Duodenal mucosa (tissue), 2 donors: ENCODE data around the gene CCT8.
"Not testable (repeated sequence)": the region's sequence is repeated elsewhere in the genome, so short reads cannot be mapped to it uniquely, and the experiment has no call there.

Source experiments
- H3K27ac ChIP-seq: one replicate; pipeline ENCODE4 v1.7.0; 2013; ENCODE audit warnings: low read depth, low read length
- H3K27me3 ChIP-seq, 2 donors: one replicate each; pipeline ENCODE4 v1.7.0; 2013; ENCODE audit warnings: low read length in 2 of 2, control low read depth in 1 of 2; ENCODE audit not compliant: insufficient read depth in 2 of 2, control insufficient read depth in 1 of 2
- H3K36me3 ChIP-seq, 2 donors: one replicate each; pipeline ENCODE4 v1.7.0; 2013; ENCODE audit warnings: low read length in 2 of 2, control low read depth in 1 of 2; ENCODE audit not compliant: insufficient read depth in 2 of 2, control insufficient read depth in 1 of 2
- H3K4me1 ChIP-seq, 2 donors: one replicate each; pipeline ENCODE4 v1.7.0; 2013; ENCODE audit warnings: low read length in 2 of 2, control low read depth in 1 of 2; ENCODE audit not compliant: insufficient read depth in 2 of 2, control insufficient read depth in 1 of 2
- H3K4me3 ChIP-seq, 2 donors: one replicate each; pipeline ENCODE4 v1.7.0; 2013; ENCODE audit warnings: low read length in 2 of 2, low read depth in 1 of 2
- H3K9ac ChIP-seq, 2 donors: one replicate each; pipeline ENCODE4 v1.7.0; 2013; ENCODE audit warnings: low read length in 2 of 2, low read depth in 1 of 2
- H3K9me3 ChIP-seq, 2 donors: one replicate each; pipeline ENCODE4 v1.7.0; 2013; ENCODE audit warnings: low read length in 2 of 2, control low read depth in 1 of 2; ENCODE audit not compliant: control insufficient read depth in 1 of 2

The CCT8 gene

GRCh38 chr21:29024474-29025327, 48.7 kb downstream of the CCT8 start, which contains the start of gene USP16:
TSS of gene USP16 (plus strand) at chr21:29024668. CDS start at chr21:29027914, 3,246 bp downstream.
- Histone ChIP-seq H3K4me3 (peak within 1 kb of the TSS; percentile 95 to 96), H3K4me1 (peaks cover 10 to 15% of the 10 kb centered on the region in 2 donors), H3K27me3 (no peaks in the 10 kb centered on the region), H3K27ac (peak within 1 kb of the TSS; percentile 99), H3K9ac (peak within 1 kb of the TSS; percentile 89 to 98), H3K36me3 (peaks cover 0 to 4% of the 10 kb centered on the region in 2 donors), H3K9me3 (no peaks in the 10 kb centered on the region)

GRCh38 chr21:29022166-29022565, 51.3 kb downstream of the CCT8 start:
- Histone ChIP-seq H3K36me3 (no peaks in the 10 kb centered on the region), H3K4me3 (no peak overlapping the region), H3K9ac (no peak overlapping the region), H3K27me3 (no peaks in the 10 kb centered on the region), H3K9me3 (no peaks in the 10 kb centered on the region), H3K27ac (no peak overlapping the region), H3K4me1 (peaks cover 10 to 28% of the 10 kb centered on the region in 2 donors)

- Histone ChIP-seq H3K9me3 (no peaks in the 10 kb centered on the region), H3K9ac (peak overlapping the region; percentile 88 to 94), H3K4me3 (peak overlapping the region; percentile 97 to 98), H3K4me1 (peaks cover 0 to 16% of the 10 kb centered on the region in 2 donors), H3K36me3 (no peaks in the 10 kb centered on the region), H3K27me3 (no peaks in the 10 kb centered on the region), H3K27ac (peak overlapping the region; percentile 72)
These were observed 54.9 kb downstream of the CCT8 start for GRCh38 chr21:29018540-29018939.

- Histone ChIP-seq H3K27ac (no peak overlapping the region), H3K4me3 (peak overlapping the region; percentile 97 to 98), H3K9me3 (no peaks in the 10 kb centered on the region), H3K4me1 (peaks cover 0 to 16% of the 10 kb centered on the region in 2 donors), H3K36me3 (no peaks in the 10 kb centered on the region), H3K27me3 (no peaks in the 10 kb centered on the region), H3K9ac (peak overlapping the region; percentile 88 to 94)
These were observed 55.7 kb downstream of the CCT8 start for GRCh38 chr21:29017639-29018237.

- not testable (repeated sequence) for H3K4me3 ChIP-seq, H3K27ac ChIP-seq, H3K9ac ChIP-seq, H3K4me1 ChIP-seq, H3K27me3 ChIP-seq, H3K9me3 ChIP-seq
- peaks cover 6 to 21% of the 10 kb centered on the region in 2 donors for H3K36me3 ChIP-seq
These were observed 62.2 kb downstream of the CCT8 start for GRCh38 chr21:29011236-29011635.

- no peak overlapping the region for H3K9ac ChIP-seq
These were observed 65.1 kb downstream of the CCT8 start for GRCh38 chr21:29008367-29008766.

GRCh38 chr21:29007810-29008209, 65.6 kb downstream of the CCT8 start:
- H3K4me1 ChIP-seq, result peaks cover 0 to 5% of the 10 kb centered on the region in 2 donors
- H3K27ac ChIP-seq, result no peak overlapping the region
- no peak overlapping the region for H3K9ac ChIP-seq
- H3K27me3 ChIP-seq, result no peaks in the 10 kb centered on the region
- H3K9me3 ChIP-seq, result no peaks in the 10 kb centered on the region
- peaks cover 6 to 21% of the 10 kb centered on the region in 2 donors for H3K36me3 ChIP-seq
- H3K4me3 ChIP-seq, result no peak overlapping the region

More at GRCh38 chr21:29008367-29008766, 65.1 kb downstream of the CCT8 start:
- Histone ChIP-seq H3K27ac (no peak overlapping the region), H3K27me3 (no peaks in the 10 kb centered on the region), H3K4me3 (no peak overlapping the region), H3K4me1 (peaks cover 0 to 4% of the 10 kb centered on the region in 2 donors), H3K9me3 (no peaks in the 10 kb centered on the region), H3K36me3 (peaks cover 6 to 21% of the 10 kb centered on the region in 2 donors)

- no peak overlapping the region for H3K9ac ChIP-seq
- no peaks in the 10 kb centered on the region for H3K9me3 ChIP-seq
- H3K4me3 ChIP-seq, result no peak overlapping the region
- no peak overlapping the region for H3K27ac ChIP-seq
- peaks cover 6 to 21% of the 10 kb centered on the region in 2 donors for H3K36me3 ChIP-seq
- H3K27me3 ChIP-seq, result no peaks in the 10 kb centered on the region
- peaks cover 0 to 8% of the 10 kb centered on the region in 2 donors for H3K4me1 ChIP-seq
These were observed 66.3 kb downstream of the CCT8 start for GRCh38 chr21:29007135-29007534.
